Stimulated activated naive CD8-positive, alpha-beta T cell treated with anti-CD3 and anti-CD28 coated beads, Interleukin-15, Interleukin-2, amounts not matched to agents 100 U/mL and 50 U/mL, for 24 hours (primary cell): ENCODE measurements around the gene PALLD.

Experiments
- ATAC-seq: fragments of 150-1000 bp; cut with Tn5 transposase; one replicate; pipeline ENCODE4 v1.10.0; 2021
- DNase-seq: peaks from one replicate; pipeline ENCODE4 v3.0.0; 2021

The PALLD gene

GRCh38 chr4:168593399-168593798 lies 96.5 kb downstream of the PALLD start:
- no peak for DNase-seq
- no peak for ATAC-seq

GRCh38 chr4:168594121-168594520 lies 97.3 kb downstream of the PALLD start:
- DNase-seq (no peak), ATAC-seq (no peak)

- DNase-seq = no peak
- no peak for ATAC-seq
Observed at GRCh38 chr4:168598191-168598590, 101.3 kb downstream of the PALLD start.

GRCh38 chr4:168600796-168601583 lies 104.1 kb downstream of the PALLD start:
- ATAC-seq (no peak), DNase-seq (no peak)

- ATAC-seq = no peak
- no peak for DNase-seq
Observed at GRCh38 chr4:168601899-168602298, 105.0 kb downstream of the PALLD start.

DNA sequence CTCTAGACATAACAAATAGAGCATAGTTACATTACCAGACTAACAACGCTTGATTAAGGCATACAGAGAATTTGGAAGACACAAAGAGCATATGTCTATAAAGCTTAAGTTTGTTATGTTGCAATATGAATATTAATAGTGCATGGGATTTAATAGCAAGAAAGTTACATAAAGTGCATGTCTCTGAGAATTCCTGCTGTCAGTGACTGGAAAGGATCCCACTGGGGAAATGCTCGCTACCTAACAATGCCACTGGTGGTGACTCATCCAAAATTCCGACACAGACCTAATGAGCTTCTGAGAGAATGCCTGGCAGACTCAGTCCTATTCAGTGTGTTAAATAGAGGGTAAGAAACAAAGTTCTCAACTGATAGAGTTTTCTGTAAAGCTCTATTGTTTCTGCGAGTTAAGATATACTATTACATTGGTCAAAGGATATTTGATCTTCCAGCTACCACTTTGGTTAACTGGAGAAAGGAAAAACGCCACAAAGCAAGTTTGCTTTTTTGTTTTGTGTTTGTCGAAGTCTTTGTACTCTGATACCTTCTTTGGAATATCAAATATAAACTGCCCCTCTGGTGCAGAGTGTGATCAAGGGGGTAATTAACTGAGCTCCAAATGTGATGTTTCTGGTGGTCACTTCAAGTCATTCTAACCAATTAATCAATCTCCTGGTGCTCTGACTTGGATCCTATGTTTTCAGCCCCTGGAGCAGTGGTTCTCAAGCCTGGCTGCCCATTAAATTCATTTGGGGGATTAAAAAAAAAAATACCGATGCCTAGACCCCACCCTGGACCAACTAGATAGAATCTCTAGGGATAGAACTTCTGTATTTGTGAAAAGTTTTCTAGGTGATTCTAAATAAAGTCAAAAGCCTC lies 107.9 kb downstream of the PALLD start:
- no peak for DNase-seq
- ATAC-seq = no peak

DNA sequence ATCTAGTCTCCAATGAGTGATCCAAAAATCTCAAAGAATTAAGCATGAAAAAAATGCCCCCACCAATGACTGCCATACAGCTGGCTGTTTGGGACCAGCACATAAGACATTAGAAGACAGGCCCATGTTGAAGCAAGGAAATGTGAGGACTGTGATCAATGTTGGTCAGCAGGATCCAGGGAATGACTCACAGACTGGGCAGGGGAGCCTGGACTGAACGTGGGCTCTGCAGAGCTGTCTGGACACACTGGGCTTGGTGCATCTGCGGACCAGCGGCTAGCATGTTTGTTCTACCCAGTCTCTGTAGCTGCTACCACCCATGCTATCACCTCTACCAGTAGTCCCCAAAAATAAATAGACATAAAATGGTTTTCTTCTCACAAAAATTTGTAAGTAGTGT lies 108.6 kb downstream of the PALLD start:
- DNase-seq (no peak), ATAC-seq (no peak)

- no peak for ATAC-seq
Observed at GRCh38 chr4:168607215-168607614, 110.4 kb downstream of the PALLD start.

DNA sequence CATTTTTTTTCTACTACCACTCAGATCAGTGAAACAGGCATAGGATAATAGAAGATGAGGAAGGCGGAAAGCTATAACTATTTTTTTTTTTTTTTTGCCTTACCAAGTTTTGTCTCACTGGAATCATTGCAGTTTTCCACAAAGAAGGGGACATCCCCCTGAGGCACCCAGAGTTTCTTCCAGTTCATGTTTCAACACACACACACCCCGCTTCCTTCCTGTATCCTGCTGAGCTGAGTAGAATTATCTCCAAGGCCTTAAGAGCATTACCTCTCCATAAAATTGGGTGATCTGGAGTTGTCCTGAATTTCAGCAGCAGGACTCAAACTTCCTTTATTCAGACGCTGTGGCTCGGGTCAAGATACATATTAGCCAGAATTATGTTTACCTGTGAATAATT lies 111.9 kb downstream of the PALLD start:
- DNase-seq (no peak), ATAC-seq (no peak)

More at GRCh38 chr4:168607215-168607614, 110.4 kb downstream of the PALLD start:
- no peak for DNase-seq

- no peak for DNase-seq
- no peak for ATAC-seq
Observed at GRCh38 chr4:168609369-168609768, 112.5 kb downstream of the PALLD start.

GRCh38 chr4:168610911-168611530 lies 114.2 kb downstream of the PALLD start:
- DNase-seq = no peak
- no peak for ATAC-seq

DNA sequence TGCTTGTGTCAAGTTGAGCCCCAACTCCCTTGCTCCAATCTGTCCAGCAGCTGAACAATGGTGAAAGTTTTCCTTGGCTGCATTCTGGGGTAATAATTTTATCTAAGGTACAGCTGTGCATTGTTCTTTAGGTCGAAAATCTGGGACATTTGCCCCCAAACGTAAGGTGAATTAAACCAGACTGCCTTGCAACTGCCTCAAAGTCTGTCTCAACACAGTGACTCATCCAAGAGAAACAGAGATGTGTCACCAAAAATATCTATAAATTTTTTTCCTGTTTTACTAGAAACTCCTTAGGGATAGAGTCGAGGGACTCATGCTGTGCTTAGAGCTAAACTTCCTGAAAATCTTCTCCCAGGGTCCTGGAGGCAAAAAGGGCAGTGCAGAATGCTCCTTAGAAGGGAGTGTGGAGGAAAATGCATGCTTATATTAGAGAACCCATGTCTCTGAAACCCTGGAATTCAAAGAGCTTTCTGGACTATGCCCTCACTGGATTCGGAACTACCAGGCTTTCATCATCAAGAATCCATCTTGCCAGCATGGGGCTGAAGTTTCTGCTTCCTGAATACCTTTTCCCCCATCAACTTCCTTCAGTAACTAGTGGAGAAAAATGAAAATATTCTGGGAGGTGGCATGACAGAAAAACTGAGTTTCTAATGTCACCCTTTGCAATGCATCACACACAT lies 115.7 kb downstream of the PALLD start:
- no peak for DNase-seq
- ATAC-seq = no peak

GRCh38 chr4:168613869-168614268 lies 117.0 kb downstream of the PALLD start:
- ATAC-seq = no peak
- DNase-seq = no peak

- DNase-seq (no peak), ATAC-seq (no peak)
Observed at GRCh38 chr4:168614281-168615057, 117.6 kb downstream of the PALLD start.

DNA sequence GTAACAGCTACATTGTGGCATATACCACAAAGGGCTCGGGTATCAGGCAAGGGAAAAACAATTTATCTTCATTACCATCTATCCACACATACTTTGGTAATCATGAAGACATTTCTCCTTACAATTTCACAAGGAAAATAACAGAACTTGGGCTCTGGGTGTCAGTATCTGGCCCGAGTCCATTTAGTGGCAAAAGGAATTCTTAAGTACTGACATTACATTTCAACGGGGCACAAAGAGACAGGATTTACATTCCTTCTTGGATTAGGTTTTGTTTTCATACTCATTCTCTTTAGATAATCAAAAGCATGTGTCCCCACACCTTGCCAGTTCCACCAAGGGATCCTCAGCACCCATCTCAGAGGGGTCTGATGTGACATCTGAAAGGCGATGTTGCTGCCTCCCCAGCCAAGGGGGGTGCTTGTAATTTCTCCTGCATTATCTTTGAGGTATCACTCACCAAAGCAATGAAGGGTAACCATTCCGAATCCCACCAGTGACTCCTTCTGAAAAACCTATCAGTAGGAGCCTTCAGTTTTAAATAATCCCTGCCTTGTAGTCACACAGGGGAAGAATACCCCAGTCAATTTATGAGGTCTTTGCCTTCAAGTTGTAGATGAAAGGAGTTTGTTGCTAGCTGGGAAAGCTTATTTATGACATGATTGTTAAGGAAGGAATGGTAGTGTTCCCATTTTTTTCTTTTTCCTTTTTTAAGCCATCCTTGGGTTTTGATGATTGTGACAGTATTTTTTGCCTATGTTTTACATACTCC lies 118.6 kb downstream of the PALLD start:
- DNase-seq = no peak

DNA sequence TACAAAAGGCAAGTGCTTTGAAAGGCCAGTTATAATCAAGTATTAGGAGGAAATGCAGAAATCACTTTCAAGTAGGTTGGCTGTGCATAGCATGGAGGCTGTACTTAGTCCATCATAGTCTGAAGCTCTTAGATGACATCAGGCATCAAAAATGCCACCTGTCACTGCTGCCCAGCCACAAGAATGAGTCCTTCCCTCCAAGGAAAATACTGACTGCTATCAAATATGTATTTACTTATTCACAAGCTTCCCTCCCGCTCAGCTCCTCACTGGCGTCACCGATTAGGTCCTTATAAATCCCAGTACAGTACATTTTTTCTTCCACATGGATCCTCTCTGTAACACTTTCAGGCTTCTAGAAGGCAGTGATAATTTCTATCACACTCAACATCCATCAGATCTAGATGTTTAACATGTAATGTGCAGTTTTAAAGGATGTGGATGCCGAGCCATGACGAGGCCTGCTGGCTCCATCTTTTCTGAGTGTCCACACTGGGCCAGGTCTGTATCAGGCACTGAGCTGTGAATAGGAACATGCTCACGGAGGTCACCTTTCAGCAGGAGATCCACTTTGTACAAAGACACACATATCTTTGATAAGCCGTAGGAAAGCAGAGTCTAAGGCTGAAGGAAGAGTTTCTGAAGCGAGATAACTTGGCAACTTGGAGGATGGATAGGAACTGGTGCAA lies 121.9 kb downstream of the PALLD start:
- ATAC-seq (no peak), DNase-seq (no peak)

More for the DNA sequence above, 118.6 kb downstream of the PALLD start:
- ATAC-seq = no peak

GRCh38 chr4:168619266-168619631 lies 122.4 kb downstream of the PALLD start:
- no peak for DNase-seq
- ATAC-seq = no peak

DNA sequence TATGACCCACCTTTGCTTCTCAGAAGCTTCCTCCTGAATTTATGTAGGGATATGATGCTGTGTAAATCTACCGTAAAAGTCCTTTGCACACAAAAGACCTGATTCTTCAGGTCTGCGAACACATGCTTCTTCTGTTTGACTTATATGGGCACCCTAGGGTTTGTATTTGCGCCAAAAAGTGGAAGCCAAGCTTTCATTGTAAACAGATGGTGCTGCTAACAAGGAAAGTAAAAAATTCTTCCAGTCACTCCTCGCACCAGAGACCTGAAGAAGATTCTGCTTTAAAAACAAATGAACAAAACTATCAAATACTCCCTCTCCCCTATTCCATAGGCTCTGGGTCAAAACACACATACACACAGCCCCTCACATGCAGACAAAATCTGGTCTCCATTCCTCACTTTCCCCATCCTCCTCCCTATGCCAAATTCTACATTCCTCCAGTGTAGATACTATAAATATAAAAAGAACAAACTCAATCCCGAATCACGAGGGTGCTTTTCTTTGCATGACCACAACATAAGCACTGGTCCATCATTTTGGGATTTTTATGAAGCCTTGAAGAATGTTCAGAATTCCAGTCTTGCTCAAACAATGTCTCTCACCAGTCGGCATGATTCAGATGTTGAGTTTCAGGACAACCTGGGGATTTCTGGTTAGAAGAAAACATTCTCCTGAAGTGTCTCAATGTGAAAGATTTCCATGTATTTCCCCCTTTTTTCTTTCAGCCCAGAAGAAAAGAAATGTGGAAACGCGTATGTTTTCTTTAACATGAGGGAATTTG lies 125.1 kb downstream of the PALLD start:
- ATAC-seq (no peak), DNase-seq (no peak)

DNA sequence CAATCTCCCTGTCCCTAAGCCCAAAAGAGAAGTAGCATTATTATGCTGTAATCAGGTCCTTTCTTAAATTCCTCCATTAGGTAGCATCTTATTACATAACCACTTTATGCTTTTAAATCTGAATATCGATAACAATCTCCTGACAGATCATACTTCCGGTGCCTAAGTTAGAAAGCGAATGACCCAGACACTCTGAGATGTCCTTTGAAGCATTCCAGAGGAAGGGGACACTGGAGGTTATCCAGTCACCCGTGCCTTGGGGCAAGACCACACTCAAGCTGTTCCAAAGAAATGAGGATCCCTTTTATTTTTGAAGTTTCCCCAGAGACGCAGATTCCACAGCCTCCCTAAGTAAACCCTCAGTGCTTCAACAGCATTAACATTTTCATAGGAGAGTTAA lies 125.7 kb downstream of the PALLD start:
- ATAC-seq = no peak
- no peak for DNase-seq
